Measurements from ENCODE around the gene IPP.

DNA sequence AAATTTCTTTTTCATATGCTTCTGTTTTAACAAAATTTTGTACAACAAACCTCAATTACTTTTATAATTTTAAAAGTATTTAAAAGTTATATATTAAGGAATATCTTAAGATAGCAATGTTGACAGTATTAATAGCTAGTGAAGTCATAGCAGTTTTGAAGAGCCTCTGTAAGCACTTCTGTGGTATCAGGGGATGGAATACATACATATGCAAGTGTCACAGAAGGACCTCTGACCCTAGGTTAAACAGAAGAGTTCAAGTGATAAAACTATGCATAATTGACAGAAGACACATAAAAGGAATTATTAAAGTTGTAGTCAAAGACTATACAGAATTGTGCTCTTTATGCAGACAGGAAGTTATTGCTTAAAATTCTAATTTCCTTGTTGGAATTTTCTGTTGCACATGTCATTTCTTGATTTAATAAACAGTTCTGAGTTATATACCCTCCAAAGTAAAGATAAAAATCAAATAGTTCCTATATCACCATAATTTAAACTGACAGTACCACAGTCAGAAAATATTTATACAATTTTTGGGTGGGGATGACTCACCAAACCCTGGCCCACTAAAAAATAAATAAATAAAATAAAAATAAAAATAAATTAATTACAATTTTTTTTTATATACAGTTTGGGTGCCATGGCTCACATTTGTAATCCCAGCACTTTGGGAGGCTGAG is 27.1 kb downstream of the IPP start:
- TF ChIP-seq, protein P1, sequence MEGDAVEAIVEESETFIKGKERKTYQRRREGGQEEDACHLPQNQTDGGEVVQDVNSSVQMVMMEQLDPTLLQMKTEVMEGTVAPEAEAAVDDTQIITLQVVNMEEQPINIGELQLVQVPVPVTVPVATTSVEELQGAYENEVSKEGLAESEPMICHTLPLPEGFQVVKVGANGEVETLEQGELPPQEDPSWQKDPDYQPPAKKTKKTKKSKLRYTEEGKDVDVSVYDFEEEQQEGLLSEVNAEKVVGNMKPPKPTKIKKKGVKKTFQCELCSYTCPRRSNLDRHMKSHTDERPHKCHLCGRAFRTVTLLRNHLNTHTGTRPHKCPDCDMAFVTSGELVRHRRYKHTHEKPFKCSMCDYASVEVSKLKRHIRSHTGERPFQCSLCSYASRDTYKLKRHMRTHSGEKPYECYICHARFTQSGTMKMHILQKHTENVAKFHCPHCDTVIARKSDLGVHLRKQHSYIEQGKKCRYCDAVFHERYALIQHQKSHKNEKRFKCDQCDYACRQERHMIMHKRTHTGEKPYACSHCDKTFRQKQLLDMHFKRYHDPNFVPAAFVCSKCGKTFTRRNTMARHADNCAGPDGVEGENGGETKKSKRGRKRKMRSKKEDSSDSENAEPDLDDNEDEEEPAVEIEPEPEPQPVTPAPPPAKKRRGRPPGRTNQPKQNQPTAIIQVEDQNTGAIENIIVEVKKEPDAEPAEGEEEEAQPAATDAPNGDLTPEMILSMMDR (IDR thresholded peaks at IDR 0.05 in 4 of 5, conservative IDR thresholded peaks at IDR 0.05 in 1 of 5), result no peak
- TF ChIP-seq POLR2A (IDR thresholded peaks at IDR 0.05), result no peak

Measured in gastrocnemius medialis (tissue), 4 donors.